Testis (tissue), 3 donors: ENCODE data around the gene NTM. TPM values are rescaled to one million over a fixed set of nuclear protein-coding genes. Genes with fewer than 3 reads are reported as not detected.

Experiments
- DNase-seq: peaks from one replicate; pipeline ENCODE4 v3.0.0-alpha.2; 2019
- H3K27ac ChIP-seq, 2 donors: fragments of 200-600 bp; sonication (generic); one replicate each; pipeline ENCODE4 v1.5.1; 2019
- H3K27me3 ChIP-seq: fragments of 200-600 bp; sonication (generic); one replicate; pipeline ENCODE4 v1.5.1; 2019
- H3K36me3 ChIP-seq: fragments of 200-600 bp; sonication (generic); one replicate; pipeline ENCODE4 v1.5.1; 2017; ENCODE audit warnings: low read depth; ENCODE audit errors: missing control alignments
- H3K4me1 ChIP-seq: fragments of 200-600 bp; sonication (generic); one replicate; pipeline ENCODE4 v1.5.1; 2019
- H3K4me3 ChIP-seq, 2 donors: fragments of 200-600 bp; sonication (generic); one replicate each; pipeline ENCODE4 v1.5.1; 2017 to 2019
- H3K9me3 ChIP-seq: fragments of 200-600 bp; sonication (generic); one replicate; pipeline ENCODE4 v1.5.1; 2017
- POLR2A ChIP-seq: fragments of 450-650 bp; IDR thresholded peaks from one replicate; pipeline ENCODE4 v1.6.1; 2017; ENCODE audit warnings: antibody characterized with exemption, mild to moderate bottlenecking, moderate library complexity
- WGBS, 2 donors: methylation state at CpG; one replicate each; pipeline ENCODE4 v1.1.5; 2018; 5-methylcytosine and 5-hydroxymethylcytosine counted together
- intact Hi-C: fragments of 100-400 bp; cut with DNase I; formaldehyde crosslinking; loops from one replicate; pipeline ENCODE4 v1.15.1; 2023; ENCODE audit warnings: low total_unique reads
- polyA plus RNA-seq: library from polyadenylated mRNA; stranded (reverse); fragments of 350-450 nt; fragmentation: Illumina TruSeq; extraction: RNeasy Lipid Tissue Mini Kit (QIAGEN cat#74804); gene quantifications from one replicate; pipeline ENCODE4 v1.2.3, GENCODE V29; 2014; ENCODE audit warnings: low read depth, low replicate concordance; ENCODE audit not compliant: insufficient read depth
- total RNA-seq, 2 donors: library from RNA; depleted of rRNA; stranded (reverse); fragments of >200 nt; gene quantifications; one replicate each; pipeline ENCODE4 v1.2.3, GENCODE V29; 2016
- TF ChIP-seq, protein P1 (sequence below), 3 experiments: fragments of 450-650 bp in 2 of 3; fragments of 200-600 bp in 1 of 3; sonication (generic) in 1 of 3; IDR thresholded peaks; one replicate each; pipeline ENCODE4 v1.5.1; 2016 to 2019; ENCODE audit warnings: antibody characterized with exemption in 3 of 3, mild to moderate bottlenecking in 2 of 3, moderate library complexity in 1 of 3

NTM gene
- total and polyA plus RNA-seq, 3 donors from 2014 or later: 1.7 to 4.5 (median 1.8) TPM

DNA sequence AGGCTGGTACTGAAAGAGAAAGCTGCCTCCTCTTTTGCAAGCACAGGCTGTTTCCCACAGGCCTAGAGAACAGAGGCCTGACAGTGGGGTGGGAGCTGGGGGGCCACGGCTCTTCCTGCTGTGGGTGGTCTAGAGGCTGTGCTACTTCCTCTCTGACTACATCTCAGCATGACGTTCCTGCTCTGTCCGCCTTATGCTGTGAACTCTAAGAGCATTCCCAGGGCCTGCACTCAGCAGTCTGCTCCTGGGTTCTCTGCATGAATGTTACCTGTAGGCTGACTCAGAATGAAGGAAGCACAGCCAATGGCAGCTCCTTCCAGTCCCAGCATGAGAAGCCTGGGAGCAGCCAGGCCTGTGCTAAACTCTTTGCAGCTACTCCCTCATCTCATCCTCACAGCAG is 534.3 kb downstream of the NTM start:
- intact Hi-C loops: no loop called here
- Histone ChIP-seq H3K4me3 (no peak overlapping the region), H3K4me1 (no peaks in the 10 kb centered on the region), H3K9me3 (no peaks in the 10 kb centered on the region), H3K27me3 (no peaks in the 10 kb centered on the region), H3K27ac (no peak overlapping the region), H3K36me3 (no peaks in the 10 kb centered on the region)
- no peak for DNase-seq
- 61 to 69% methylated on average over 3 of the region's 3 CpGs for WGBS, 2 donors
- TF ChIP-seq, protein P1, sequence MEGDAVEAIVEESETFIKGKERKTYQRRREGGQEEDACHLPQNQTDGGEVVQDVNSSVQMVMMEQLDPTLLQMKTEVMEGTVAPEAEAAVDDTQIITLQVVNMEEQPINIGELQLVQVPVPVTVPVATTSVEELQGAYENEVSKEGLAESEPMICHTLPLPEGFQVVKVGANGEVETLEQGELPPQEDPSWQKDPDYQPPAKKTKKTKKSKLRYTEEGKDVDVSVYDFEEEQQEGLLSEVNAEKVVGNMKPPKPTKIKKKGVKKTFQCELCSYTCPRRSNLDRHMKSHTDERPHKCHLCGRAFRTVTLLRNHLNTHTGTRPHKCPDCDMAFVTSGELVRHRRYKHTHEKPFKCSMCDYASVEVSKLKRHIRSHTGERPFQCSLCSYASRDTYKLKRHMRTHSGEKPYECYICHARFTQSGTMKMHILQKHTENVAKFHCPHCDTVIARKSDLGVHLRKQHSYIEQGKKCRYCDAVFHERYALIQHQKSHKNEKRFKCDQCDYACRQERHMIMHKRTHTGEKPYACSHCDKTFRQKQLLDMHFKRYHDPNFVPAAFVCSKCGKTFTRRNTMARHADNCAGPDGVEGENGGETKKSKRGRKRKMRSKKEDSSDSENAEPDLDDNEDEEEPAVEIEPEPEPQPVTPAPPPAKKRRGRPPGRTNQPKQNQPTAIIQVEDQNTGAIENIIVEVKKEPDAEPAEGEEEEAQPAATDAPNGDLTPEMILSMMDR (IDR thresholded peaks at IDR 0.05): no peak
- TF ChIP-seq POLR2A: no peak

DNA sequence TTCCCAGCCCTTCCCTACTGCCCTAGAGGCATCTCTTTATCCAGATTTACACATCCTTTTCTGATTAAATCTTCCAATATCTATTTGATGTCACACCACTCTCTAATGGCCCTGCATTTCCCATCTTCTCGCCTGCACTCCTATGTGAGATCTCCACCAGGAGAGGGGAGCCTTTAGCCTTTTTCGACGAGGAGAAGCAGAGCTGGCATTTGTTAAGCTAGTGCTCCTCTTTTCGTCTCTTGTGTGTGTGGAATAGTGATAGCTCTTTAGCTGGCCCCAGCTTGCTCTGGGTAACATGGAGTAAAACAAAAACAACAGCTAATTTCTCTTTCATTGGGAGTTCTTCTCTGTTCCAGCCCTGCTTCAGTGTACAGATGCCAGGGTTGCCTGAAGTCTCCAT is 536.5 kb downstream of the NTM start:
- intact Hi-C loops: no loop called here
- no peak overlapping the region for H3K4me3 ChIP-seq
- TF ChIP-seq, protein P1 (IDR thresholded peaks at IDR 0.05): no peak
- TF ChIP-seq POLR2A: no peak
- 56 to 57% methylated on average over 4 of the region's 4 CpGs for WGBS, 2 donors
- no peaks in the 10 kb centered on the region for H3K4me1 ChIP-seq
- H3K36me3 ChIP-seq: no peaks in the 10 kb centered on the region
- H3K27ac ChIP-seq: no peak overlapping the region
- DNase-seq: no peak
- H3K27me3 ChIP-seq: no peaks in the 10 kb centered on the region
- no peaks in the 10 kb centered on the region for H3K9me3 ChIP-seq

DNA sequence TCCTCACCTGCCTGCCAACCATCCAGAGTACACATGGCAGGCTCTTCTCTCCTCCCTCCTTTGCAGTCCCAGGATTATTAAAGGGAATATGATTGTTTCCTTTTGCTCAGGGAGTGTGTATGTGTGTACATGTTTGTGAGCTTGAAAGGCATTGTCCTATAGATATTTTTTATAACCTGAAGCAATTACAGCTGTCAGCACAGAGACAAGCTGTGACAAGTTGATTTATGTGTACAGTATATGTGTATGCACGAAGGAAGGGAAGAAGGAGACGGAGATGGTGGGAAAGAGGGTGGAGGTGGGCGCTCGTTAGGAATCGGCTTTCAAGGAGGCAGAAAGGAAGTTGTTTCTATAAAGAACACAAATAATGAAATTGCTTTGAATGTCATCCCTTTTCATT is 537.0 kb downstream of the NTM start:
- H3K27me3 ChIP-seq: no peaks in the 10 kb centered on the region
- no peaks in the 10 kb centered on the region for H3K36me3 ChIP-seq
- H3K4me1 ChIP-seq: no peaks in the 10 kb centered on the region
- DNase-seq: no peak
- H3K4me3 ChIP-seq: no peak overlapping the region
- H3K9me3 ChIP-seq: no peaks in the 10 kb centered on the region
- intact Hi-C loops: no loop called here
- no peak overlapping the region for H3K27ac ChIP-seq
- TF ChIP-seq, protein P1 (IDR thresholded peaks at IDR 0.05): no peak
- no peak for TF ChIP-seq POLR2A
- 58 to 64% methylated on average over 5 of the region's 5 CpGs for WGBS, 2 donors

DNA sequence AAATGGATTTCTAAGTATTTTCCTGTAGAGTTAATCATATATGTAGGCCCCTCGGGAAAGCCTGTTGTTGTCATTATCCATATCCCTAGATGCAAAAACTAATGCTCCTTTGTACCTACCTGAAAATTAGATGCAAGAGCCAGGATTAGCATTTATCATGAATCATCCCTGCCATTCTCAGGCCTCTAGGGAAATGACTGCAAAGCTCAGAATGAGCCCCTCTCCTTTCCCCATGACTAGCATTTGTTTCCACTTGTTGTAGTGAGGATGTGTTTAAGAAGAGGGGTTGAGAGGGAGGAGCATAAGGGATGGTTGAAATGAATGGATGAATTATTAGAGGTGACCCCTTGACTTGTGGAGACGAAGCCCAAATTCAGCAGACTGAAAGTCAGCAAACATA is 537.9 kb downstream of the NTM start:
- no peaks in the 10 kb centered on the region for H3K4me1 ChIP-seq
- no peaks in the 10 kb centered on the region for H3K9me3 ChIP-seq
- 44 to 73% methylated on average over 2 of the region's 2 CpGs for WGBS, 2 donors
- H3K27ac ChIP-seq: no peak overlapping the region
- no peak for DNase-seq
- TF ChIP-seq, protein P1 (IDR thresholded peaks at IDR 0.05): no peak
- TF ChIP-seq POLR2A: no peak
- no peak overlapping the region for H3K4me3 ChIP-seq
- H3K36me3 ChIP-seq: no peaks in the 10 kb centered on the region
- intact Hi-C loops: no loop called here
- H3K27me3 ChIP-seq: no peaks in the 10 kb centered on the region

DNA sequence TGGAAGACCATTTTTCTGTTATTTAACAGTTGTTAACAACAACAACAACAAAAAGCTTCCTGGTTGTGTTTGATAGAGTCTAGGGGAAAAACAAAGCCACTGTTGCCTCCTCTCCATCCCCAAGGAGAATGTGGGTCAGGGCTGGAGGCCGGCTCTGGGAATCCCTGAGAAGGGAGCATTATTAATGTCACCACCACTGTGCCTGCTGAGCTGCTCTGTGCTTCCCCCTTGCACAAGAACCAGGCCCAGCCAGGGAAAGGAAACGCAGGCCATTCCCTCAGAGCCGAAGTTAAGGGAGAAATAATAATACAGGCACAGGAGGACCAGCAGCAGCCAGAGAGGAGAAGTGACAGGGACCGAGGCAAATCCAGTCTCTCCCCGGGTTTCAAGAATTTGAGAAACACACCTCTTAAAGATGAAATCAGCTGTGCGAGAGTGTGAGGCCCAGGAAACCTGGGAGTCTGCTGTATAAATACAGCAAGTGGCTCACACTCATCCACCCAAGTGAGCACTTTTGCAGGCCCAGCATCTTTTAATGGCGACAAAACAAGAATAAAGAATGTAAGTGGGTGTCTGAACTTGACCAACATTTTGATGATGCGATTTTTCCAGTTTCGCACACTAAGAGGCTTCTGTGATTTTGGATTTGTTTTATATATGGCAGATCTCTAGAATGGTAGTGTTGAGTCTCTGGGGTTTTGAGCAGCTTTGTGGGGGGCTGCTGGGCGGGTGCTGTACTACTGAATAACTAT is 539.2 kb downstream of the NTM start:
- Histone ChIP-seq H3K9me3 (no peaks in the 10 kb centered on the region), H3K27ac (no peak overlapping the region), H3K27me3 (no peaks in the 10 kb centered on the region), H3K4me1 (no peaks in the 10 kb centered on the region), H3K4me3 (no peak overlapping the region), H3K36me3 (no peaks in the 10 kb centered on the region)
- TF ChIP-seq, protein P1 (IDR thresholded peaks at IDR 0.05): no peak
- TF ChIP-seq POLR2A: no peak
- intact Hi-C loops: no loop called here
- no peak for DNase-seq
- 46 to 54% methylated on average over 10 of the region's 10 CpGs for WGBS, 2 donors
